GM18502 (cell line): ENCODE results near the gene HERPUD1.
"Not testable (repeated sequence)": the region's sequence is repeated elsewhere in the genome, so short reads cannot be mapped to it uniquely, and the experiment has no call there.

Experiments used
- ATAC-seq: cut with Tn5 transposase; IDR thresholded peaks from one replicate; pipeline ENCODE4 v1.9.1; 2021; ENCODE audit warnings: mild to moderate bottlenecking; ENCODE audit not compliant: unreplicated experiment, poor library complexity

Gene HERPUD1

GRCh38 chr16:56932721-56933619 is 1.0 kb downstream of the HERPUD1 start:
- peak; percentile 12 for ATAC-seq

- no peak for ATAC-seq
These were observed 2.1 kb downstream of the HERPUD1 start for GRCh38 chr16:56933828-56934598.

- not testable (repeated sequence) for ATAC-seq
These were observed 2.7 kb downstream of the HERPUD1 start for GRCh38 chr16:56934599-56935145.

GRCh38 chr16:56935201-56935600 is 3.3 kb downstream of the HERPUD1 start:
- no peak for ATAC-seq

GRCh38 chr16:56936491-56936890 is 4.5 kb downstream of the HERPUD1 start:
- no peak for ATAC-seq

GRCh38 chr16:56936950-56937349 is 5.0 kb downstream of the HERPUD1 start:
- ATAC-seq, result no peak

- peak; percentile 37 for ATAC-seq
These were observed 6.9 kb downstream of the HERPUD1 start for GRCh38 chr16:56938664-56939513.

GRCh38 chr16:56939801-56940200 is 7.9 kb downstream of the HERPUD1 start:
- no peak for ATAC-seq

GRCh38 chr16:56941092-56941491 is 9.2 kb downstream of the HERPUD1 start:
- no peak for ATAC-seq

GRCh38 chr16:56941856-56942331 is 10.0 kb downstream of the HERPUD1 start:
- no peak for ATAC-seq

- ATAC-seq, result no peak
These were observed 11.9 kb downstream of the HERPUD1 start for GRCh38 chr16:56943761-56944375.

GRCh38 chr16:56944954-56945839 is 13.3 kb downstream of the HERPUD1 start:
- peak; percentile 40 for ATAC-seq

- ATAC-seq, result no peak
These were observed 14.0 kb downstream of the HERPUD1 start for GRCh38 chr16:56945847-56946527.

- no peak for ATAC-seq
These were observed 15.0 kb downstream of the HERPUD1 start for GRCh38 chr16:56946767-56947603.

GRCh38 chr16:56947604-56947995 is 15.7 kb downstream of the HERPUD1 start:
- ATAC-seq, result no peak

GRCh38 chr16:56948234-56948633 is 16.3 kb downstream of the HERPUD1 start:
- ATAC-seq, result no peak

- ATAC-seq, result no peak
These were observed 18.1 kb downstream of the HERPUD1 start for GRCh38 chr16:56950051-56950450.
